ENCODE results near the gene EHD2.

Gene EHD2

GRCh38 chr19:47686679-47687450 is 26.4 kb upstream of the EHD2 start:
- no peak for DNase-seq
- in situ Hi-C loops (cut with MboI; ENCODE audit: low pct_unique_long_range_greater_than_20kb, low sequenced_read_pairs) = no loop called here

GRCh38 chr19:47687906-47688305 is 25.3 kb upstream of the EHD2 start:
- in situ Hi-C loops (cut with MboI; ENCODE audit: low pct_unique_long_range_greater_than_20kb, low sequenced_read_pairs) = no loop called here
- DNase-seq = no peak

- no peak for DNase-seq
- in situ Hi-C loops (cut with MboI; ENCODE audit: low pct_unique_long_range_greater_than_20kb, low sequenced_read_pairs) = loop anchor here (10.0 kb wide), 1 partner anchor 256 kb away; no protein-coding TSS in a partner anchor
These were observed 22.1 kb upstream of the EHD2 start for GRCh38 chr19:47691090-47691489.

GRCh38 chr19:47691782-47692181 is 21.4 kb upstream of the EHD2 start:
- DNase-seq = no peak
- in situ Hi-C loops (cut with MboI; ENCODE audit: low pct_unique_long_range_greater_than_20kb, low sequenced_read_pairs) = loop anchor here (10.0 kb wide), 1 partner anchor 257 kb away; no protein-coding TSS in a partner anchor

- in situ Hi-C loops (cut with MboI; ENCODE audit: low pct_unique_long_range_greater_than_20kb, low sequenced_read_pairs) = loop anchor here (10.0 kb wide), 1 partner anchor 259 kb away; no protein-coding TSS in a partner anchor
- DNase-seq = no peak
These were observed 19.7 kb upstream of the EHD2 start for GRCh38 chr19:47693489-47693888.

- in situ Hi-C loops (cut with MboI; ENCODE audit: low pct_unique_long_range_greater_than_20kb, low sequenced_read_pairs) = loop anchor here (10.0 kb wide), 1 partner anchor 259 kb away; no protein-coding TSS in a partner anchor
- no peak for DNase-seq
These were observed 19.3 kb upstream of the EHD2 start for GRCh38 chr19:47693903-47694302.

- DNase-seq = no peak
- in situ Hi-C loops (cut with MboI; ENCODE audit: low pct_unique_long_range_greater_than_20kb, low sequenced_read_pairs) = loop anchor here (10.0 kb wide), 1 partner anchor 260 kb away; no protein-coding TSS in a partner anchor
These were observed 18.6 kb upstream of the EHD2 start for GRCh38 chr19:47694466-47695273.

GRCh38 chr19:47695533-47696262 is 17.5 kb upstream of the EHD2 start:
- in situ Hi-C loops (cut with MboI; ENCODE audit: low pct_unique_long_range_greater_than_20kb, low sequenced_read_pairs) = loop anchor here (10.0 kb wide), 1 partner anchor 261 kb away; no protein-coding TSS in a partner anchor
- DNase-seq = no peak

- no peak for DNase-seq
- in situ Hi-C loops (cut with MboI; ENCODE audit: low pct_unique_long_range_greater_than_20kb, low sequenced_read_pairs) = loop anchor here (10.0 kb wide), 1 partner anchor 262 kb away; no protein-coding TSS in a partner anchor
These were observed 16.6 kb upstream of the EHD2 start for GRCh38 chr19:47696635-47697034.

- in situ Hi-C loops (cut with MboI; ENCODE audit: low pct_unique_long_range_greater_than_20kb, low sequenced_read_pairs) = loop anchor here (10.0 kb wide), 1 partner anchor 263 kb away; no protein-coding TSS in a partner anchor
- DNase-seq = peak; percentile 91
These were observed 15.2 kb upstream of the EHD2 start for GRCh38 chr19:47697863-47698609.

- DNase-seq = no peak
- in situ Hi-C loops (cut with MboI; ENCODE audit: low pct_unique_long_range_greater_than_20kb, low sequenced_read_pairs) = loop anchor here (10.0 kb wide), 1 partner anchor 264 kb away; no protein-coding TSS in a partner anchor
These were observed 14.4 kb upstream of the EHD2 start for GRCh38 chr19:47698631-47699359.

GRCh38 chr19:47699360-47699917 is 13.8 kb upstream of the EHD2 start:
- DNase-seq = peak; percentile 62

GRCh38 chr19:47700934-47701716 is 12.1 kb upstream of the EHD2 start:
- no peak for DNase-seq
- in situ Hi-C loops (cut with MboI; ENCODE audit: low pct_unique_long_range_greater_than_20kb, low sequenced_read_pairs) = no loop called here

More at GRCh38 chr19:47699360-47699917, 13.8 kb upstream of the EHD2 start:
- in situ Hi-C loops (cut with MboI; ENCODE audit: low pct_unique_long_range_greater_than_20kb, low sequenced_read_pairs) = loop anchor here (10.0 kb wide), 1 partner anchor 265 kb away; no protein-coding TSS in a partner anchor

GRCh38 chr19:47701717-47702552 is 11.3 kb upstream of the EHD2 start:
- DNase-seq = no peak
- in situ Hi-C loops (cut with MboI; ENCODE audit: low pct_unique_long_range_greater_than_20kb, low sequenced_read_pairs) = no loop called here

GRCh38 chr19:47702671-47703070 is 10.6 kb upstream of the EHD2 start:
- in situ Hi-C loops (cut with MboI; ENCODE audit: low pct_unique_long_range_greater_than_20kb, low sequenced_read_pairs) = no loop called here
- DNase-seq = no peak

- no peak for DNase-seq
- in situ Hi-C loops (cut with MboI; ENCODE audit: low pct_unique_long_range_greater_than_20kb, low sequenced_read_pairs) = no loop called here
These were observed 9.9 kb upstream of the EHD2 start for GRCh38 chr19:47703301-47703700.
